Measurements from ENCODE around the gene UBE2E1. TPM values are rescaled to one million over a fixed set of nuclear protein-coding genes. Genes with fewer than 3 reads are reported as not detected.
A peak's percentile ranks its signal among the peaks of the same experiment; 100 is the strongest.

Gene UBE2E1
- total and polyA plus RNA-seq, 8 donors = 3.2 to 226 (median 78.1) TPM

GRCh38 chr3:23807424-23808015, 1.8 kb downstream of the UBE2E1 start:
- DNase-seq = no peak
- WGBS, 5 donors = 36 to 40% (median 39%) methylated on average over 5 of the region's 5 CpGs
- no peaks in the 10 kb centered on the region for H3K27me3 ChIP-seq
- peaks cover 22 to 57% (median 56%) of the 10 kb centered on the region in 4 donors for H3K4me1 ChIP-seq
- intact Hi-C loops (cut with DNase I; ENCODE audit: low total_unique reads) = no loop called here
- TF ChIP-seq POLR2AphosphoS5 (IDR thresholded peaks at IDR 0.05) (no peak), POLR2A (IDR thresholded peaks at IDR 0.05) (no peak), EP300 (IDR thresholded peaks at IDR 0.05) (no peak), CTCF (IDR thresholded peaks at IDR 0.05) (no peak)
- peak overlapping the region; percentile 71 to 95 (median 88) for H3K4me3 ChIP-seq
- no peaks in the 10 kb centered on the region for H3K9me3 ChIP-seq
- peak overlapping the region; percentile 80 to 94 (median 88) for H3K27ac ChIP-seq
- H3K36me3 ChIP-seq = no peaks in the 10 kb centered on the region

- intact Hi-C loops (cut with DNase I; ENCODE audit: low total_unique reads) = no loop called here
- H3K9me3 ChIP-seq = no peaks in the 10 kb centered on the region
- peaks cover 22 to 61% (median 59%) of the 10 kb centered on the region in 4 donors for H3K4me1 ChIP-seq
- no peak for DNase-seq
- no peaks in the 10 kb centered on the region for H3K27me3 ChIP-seq
- no peak for TF ChIP-seq POLR2AphosphoS5 (IDR thresholded peaks at IDR 0.05)
- TF ChIP-seq EP300 (IDR thresholded peaks at IDR 0.05) = no peak
- no peak for TF ChIP-seq POLR2A (IDR thresholded peaks at IDR 0.05)
- no peak for TF ChIP-seq CTCF (IDR thresholded peaks at IDR 0.05)
- WGBS, 5 donors = 44 to 59% (median 51%) methylated on average over 5 of the region's 5 CpGs
- peak overlapping the region in 1 of 4 donors; percentile 10 for H3K4me3 ChIP-seq
- H3K27ac ChIP-seq = peak overlapping the region in 3 of 5 donors; percentile 18 to 94 (median 46)
- H3K36me3 ChIP-seq = peaks cover 0 to under 1% (median 0%) of the 10 kb centered on the region in 4 donors
Observed at GRCh38 chr3:23808525-23808924, 2.8 kb downstream of the UBE2E1 start.

- intact Hi-C loops (cut with DNase I; ENCODE audit: low total_unique reads) = no loop called here
- H3K27me3 ChIP-seq = no peaks in the 10 kb centered on the region
- TF ChIP-seq POLR2A (IDR thresholded peaks at IDR 0.05) (no peak), POLR2AphosphoS5 (IDR thresholded peaks at IDR 0.05) (no peak), CTCF (IDR thresholded peaks at IDR 0.05) (no peak), EP300 (IDR thresholded peaks at IDR 0.05) (no peak)
- peak overlapping the region in 1 of 4 donors; percentile 67 for H3K4me3 ChIP-seq
- peak overlapping the region in 2 of 5 donors; percentile 90 to 94 for H3K27ac ChIP-seq
- no peaks in the 10 kb centered on the region for H3K9me3 ChIP-seq
- WGBS, 5 donors = 53 to 59% (median 55%) methylated on average over 2 of the region's 2 CpGs
- peaks cover 22 to 61% (median 59%) of the 10 kb centered on the region in 4 donors for H3K4me1 ChIP-seq
- peaks cover 0 to 3% (median 0%) of the 10 kb centered on the region in 4 donors for H3K36me3 ChIP-seq
- no peak for DNase-seq
Observed at GRCh38 chr3:23809294-23809693, 3.5 kb downstream of the UBE2E1 start.

GRCh38 chr3:23809840-23810342, 4.1 kb downstream of the UBE2E1 start:
- intact Hi-C loops (cut with DNase I; ENCODE audit: low total_unique reads) = no loop called here
- peak in 1 of 2 donors; percentile 37 for DNase-seq
- no peak for TF ChIP-seq CTCF (IDR thresholded peaks at IDR 0.05)
- H3K4me1 ChIP-seq = peaks cover 22 to 61% (median 59%) of the 10 kb centered on the region in 4 donors
- no peaks in the 10 kb centered on the region for H3K9me3 ChIP-seq
- WGBS, 5 donors = 40 to 51% (median 49%) methylated on average over 13 of the region's 13 CpGs
- peaks cover 0 to 3% (median 0%) of the 10 kb centered on the region in 4 donors for H3K36me3 ChIP-seq
- no peaks in the 10 kb centered on the region for H3K27me3 ChIP-seq
- H3K4me3 ChIP-seq = peak overlapping the region; percentile 56 to 84 (median 72)
- H3K27ac ChIP-seq = peak overlapping the region; percentile 86 to 94 (median 90)

Data from stomach (tissue), 9 donors.